ENCODE data around the gene IRF2BP1.

GRCh38 chr19:45911291-45911690 lies 25.4 kb upstream of the IRF2BP1 start:
- TF ChIP-seq CTCF (IDR thresholded peaks at IDR 0.05): no peak
- TF ChIP-seq POLR2A (IDR thresholded peaks at IDR 0.05): no peak
